ENCODE measurements around the gene C11orf16.

GRCh38 chr11:8933931-8934330 lies 1.2 kb upstream of the C11orf16 start:
- TF ChIP-seq CTCF (IDR thresholded peaks at IDR 0.05), result no peak
- TF ChIP-seq POLR2A (IDR thresholded peaks at IDR 0.05), result no peak
